OCI-LY7 (cell line): ENCODE data around the gene TMEM178B. TPM values are rescaled to one million over a fixed set of nuclear protein-coding genes. Genes with fewer than 3 reads are reported as not detected.

Source experiments
- BruUV-seq: library from RNA; stranded (reverse); fragments of 400-500 nt; replicated peaks from 2 replicates; lab custom pipeline; 2021; lab: Mats Ljungman, UMichigan
- CTCF ChIA-PET: fragments of 300-600 bp; sonication (Branson Sonifier 250); formaldehyde crosslinking; loops from one replicate; lab custom pipeline; 2022; ENCODE audit warnings: antibody characterized with exemption; ENCODE audit not compliant: unreplicated experiment; lab: Charles Lee
- POLR2A ChIA-PET: fragments of 300-600 bp; sonication (Branson Sonifier 250); formaldehyde crosslinking; loops from one replicate; lab custom pipeline; 2022; ENCODE audit warnings: antibody characterized with exemption; lab: Charles Lee
- DNase-seq: peaks from one replicate; pipeline ENCODE4 v3.0.0-alpha.2; 2015; ENCODE audit warnings: low spot score
- H2AFZ ChIP-seq: fragments of 200-600 bp; sonication (generic), shearing (Covaris generic); 2 replicates; pipeline ENCODE4 v1.6.1; 2014; ENCODE audit warnings: mild to moderate bottlenecking, antibody characterized with exemption, low read length, moderate library complexity
- H3K27ac ChIP-seq: fragments of 200-600 bp; sonication (generic); 2 replicates; pipeline ENCODE4 v1.5.1; 2014; ENCODE audit warnings: mixed run types, low read depth, mild to moderate bottlenecking, moderate library complexity, low read length, inconsistent platforms; ENCODE audit not compliant: poor library complexity, severe bottlenecking
- H3K36me3 ChIP-seq: fragments of 200-600 bp; sonication (generic); 2 replicates; pipeline ENCODE4 v1.6.1; 2014; ENCODE audit warnings: mild to moderate bottlenecking, antibody characterized with exemption, low read length, moderate library complexity, mixed read lengths; ENCODE audit not compliant: insufficient read depth
- H3K4me1 ChIP-seq: fragments of 200-600 bp; sonication (generic); 2 replicates; pipeline ENCODE4 v1.5.1; 2014; ENCODE audit warnings: mild to moderate bottlenecking, low read length; ENCODE audit not compliant: insufficient read depth, poor library complexity, severe bottlenecking
- H3K4me2 ChIP-seq: fragments of 200-600 bp; sonication (generic); 2 replicates; pipeline ENCODE4 v1.6.1; 2014; ENCODE audit warnings: mild to moderate bottlenecking, low read length
- H3K4me3 ChIP-seq: fragments of 200-600 bp; sonication (generic); 2 replicates; pipeline ENCODE4 v1.5.1; 2014; ENCODE audit warnings: mild to moderate bottlenecking, low read depth, low read length; ENCODE audit not compliant: poor library complexity, severe bottlenecking
- H3K79me2 ChIP-seq: fragments of 200-600 bp; sonication (generic); 2 replicates; pipeline ENCODE4 v1.6.1; 2016; ENCODE audit warnings: low read depth, mild to moderate bottlenecking, low read length, moderate library complexity, mixed read lengths; ENCODE audit not compliant: insufficient read depth
- H3K9me2 ChIP-seq: fragments of 200-600 bp; sonication (generic); 2 replicates; pipeline ENCODE4 v1.6.1; 2016; ENCODE audit warnings: mild to moderate bottlenecking, low read length, mixed read lengths; ENCODE audit not compliant: insufficient read depth
- H3K9me3 ChIP-seq: fragments of 200-600 bp; sonication (generic); 2 replicates; pipeline ENCODE4 v1.6.1; 2014; ENCODE audit warnings: mild to moderate bottlenecking, mixed run types, low read length, mixed read lengths
- H4K20me1 ChIP-seq: fragments of 200-600 bp; sonication (generic); 2 replicates; pipeline ENCODE4 v1.6.1; 2014; ENCODE audit warnings: mild to moderate bottlenecking, antibody characterized with exemption, low read length, moderate library complexity, mixed read lengths; ENCODE audit not compliant: insufficient read depth
- EZH2phosphoT487 ChIP-seq: fragments of 200-600 bp; sonication (generic); IDR thresholded peaks from 2 replicates; pipeline ENCODE4 v1.6.1; 2018; ENCODE audit warnings: low read depth, borderline replicate concordance, mild to moderate bottlenecking, mixed run types, antibody characterized with exemption, low read length, moderate library complexity, mixed read lengths
- intact Hi-C: fragments of 100-400 bp; cut with micrococcal nuclease; formaldehyde crosslinking; loops from one replicate; pipeline ENCODE4 v1.10.0; 2022; ENCODE audit not compliant: unreplicated experiment
- total RNA-seq, 2 experiments: library from RNA; depleted of rRNA in 1 of 2; stranded (reverse); fragments of >200 nt in 1 of 2; shearing (Covaris generic) in 1 of 2; gene quantifications; 2 replicates each; pipeline ENCODE4 v1.2.3, GENCODE V29; 2014 to 2022
- TF ChIP-seq, protein P1 (sequence below): fragments of 200-600 bp; sonication (generic); conservative IDR thresholded peaks from 2 replicates; pipeline ENCODE4 v1.5.1; 2014; ENCODE audit warnings: mild to moderate bottlenecking, antibody characterized with exemption, low read length, moderate library complexity, mixed read lengths

Gene TMEM178B
- total RNA-seq, 2 experiments from 2014 or later, result not detected

DNA sequence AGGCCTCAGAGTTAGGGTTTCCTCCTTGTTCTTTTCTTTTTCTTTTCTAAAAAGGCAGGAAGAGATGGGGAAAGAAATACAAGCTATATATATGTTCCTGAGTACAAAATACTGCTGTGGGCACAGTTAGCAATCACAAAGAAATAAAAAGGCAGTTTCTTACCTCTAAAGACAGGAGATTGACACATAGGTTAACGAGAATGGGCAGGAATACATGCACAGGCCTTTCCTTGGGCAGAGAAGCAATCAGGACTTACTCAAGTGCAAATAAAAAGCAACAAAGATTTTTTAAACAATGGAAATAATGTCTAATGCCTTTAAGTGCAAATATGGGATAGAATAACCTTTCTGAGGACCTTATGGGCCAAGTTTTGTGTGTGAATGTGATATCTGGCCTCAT lies 357.8 kb downstream of the TMEM178B start:
- ChIA-PET CTCF (no interaction called here), POLR2A (interaction anchor here (0.6 to 1.6 kb wide), 2 partner anchors 11 to 71 kb away, joined by 3 read pairs; no protein-coding TSS in a partner anchor)
- H3K79me2 ChIP-seq, result no peaks in the 10 kb centered on the region
- H3K36me3 ChIP-seq, result no peaks in the 10 kb centered on the region
- H3K27ac ChIP-seq, result no peak overlapping the region
- H3K4me1 ChIP-seq, result no peaks in the 10 kb centered on the region
- no peak for DNase-seq
- H3K4me3 ChIP-seq, result no peak overlapping the region
- H3K4me2 ChIP-seq, result no peak overlapping the region
- no peak overlapping the region for H2AFZ ChIP-seq
- intact Hi-C loops, result no loop called here
- 0 out of 2 replicates have a peak, but pooled peaks cover 5% of the 10 kb centered on the region for H3K9me3 ChIP-seq
- BruUV-seq, result no TSS peak
- no peak for TF ChIP-seq EZH2phosphoT487
- TF ChIP-seq, protein P1, sequence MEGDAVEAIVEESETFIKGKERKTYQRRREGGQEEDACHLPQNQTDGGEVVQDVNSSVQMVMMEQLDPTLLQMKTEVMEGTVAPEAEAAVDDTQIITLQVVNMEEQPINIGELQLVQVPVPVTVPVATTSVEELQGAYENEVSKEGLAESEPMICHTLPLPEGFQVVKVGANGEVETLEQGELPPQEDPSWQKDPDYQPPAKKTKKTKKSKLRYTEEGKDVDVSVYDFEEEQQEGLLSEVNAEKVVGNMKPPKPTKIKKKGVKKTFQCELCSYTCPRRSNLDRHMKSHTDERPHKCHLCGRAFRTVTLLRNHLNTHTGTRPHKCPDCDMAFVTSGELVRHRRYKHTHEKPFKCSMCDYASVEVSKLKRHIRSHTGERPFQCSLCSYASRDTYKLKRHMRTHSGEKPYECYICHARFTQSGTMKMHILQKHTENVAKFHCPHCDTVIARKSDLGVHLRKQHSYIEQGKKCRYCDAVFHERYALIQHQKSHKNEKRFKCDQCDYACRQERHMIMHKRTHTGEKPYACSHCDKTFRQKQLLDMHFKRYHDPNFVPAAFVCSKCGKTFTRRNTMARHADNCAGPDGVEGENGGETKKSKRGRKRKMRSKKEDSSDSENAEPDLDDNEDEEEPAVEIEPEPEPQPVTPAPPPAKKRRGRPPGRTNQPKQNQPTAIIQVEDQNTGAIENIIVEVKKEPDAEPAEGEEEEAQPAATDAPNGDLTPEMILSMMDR, result no peak
- no peaks in the 10 kb centered on the region for H3K9me2 ChIP-seq
- no peaks in the 10 kb centered on the region for H4K20me1 ChIP-seq

DNA sequence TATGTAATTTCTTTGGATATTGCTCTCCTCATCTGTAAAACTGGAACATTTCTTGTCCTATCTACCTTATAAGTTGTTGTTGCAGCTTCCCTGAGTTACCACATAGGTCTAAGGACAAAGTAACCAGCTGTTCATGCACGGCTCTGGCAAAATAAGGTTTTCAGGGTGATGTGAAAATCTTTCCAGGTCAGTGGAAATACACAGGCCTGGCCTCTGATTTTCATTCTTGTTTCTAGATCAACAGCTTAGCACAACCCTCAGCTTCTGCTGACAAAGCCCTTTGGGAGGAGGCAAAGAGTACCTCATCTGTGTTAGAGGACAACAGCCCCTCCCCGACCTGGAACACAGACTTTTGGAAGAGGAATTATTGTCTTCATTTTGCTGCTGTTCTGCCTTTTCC lies 359.8 kb downstream of the TMEM178B start:
- H3K9me3 ChIP-seq, result no peaks in the 10 kb centered on the region
- H2AFZ ChIP-seq, result no peak overlapping the region
- H3K79me2 ChIP-seq, result no peaks in the 10 kb centered on the region
- TF ChIP-seq EZH2phosphoT487, result no peak
- TF ChIP-seq, protein P1, result no peak
- H3K27ac ChIP-seq, result no peak overlapping the region
- no peaks in the 10 kb centered on the region for H3K36me3 ChIP-seq
- no peaks in the 10 kb centered on the region for H4K20me1 ChIP-seq
- no peak overlapping the region for H3K4me3 ChIP-seq
- intact Hi-C loops, result no loop called here
- no peak for DNase-seq
- no peaks in the 10 kb centered on the region for H3K9me2 ChIP-seq
- BruUV-seq, result no TSS peak
- no peaks in the 10 kb centered on the region for H3K4me1 ChIP-seq
- ChIA-PET CTCF (no interaction called here), POLR2A (no interaction called here)
- no peak overlapping the region for H3K4me2 ChIP-seq

DNA sequence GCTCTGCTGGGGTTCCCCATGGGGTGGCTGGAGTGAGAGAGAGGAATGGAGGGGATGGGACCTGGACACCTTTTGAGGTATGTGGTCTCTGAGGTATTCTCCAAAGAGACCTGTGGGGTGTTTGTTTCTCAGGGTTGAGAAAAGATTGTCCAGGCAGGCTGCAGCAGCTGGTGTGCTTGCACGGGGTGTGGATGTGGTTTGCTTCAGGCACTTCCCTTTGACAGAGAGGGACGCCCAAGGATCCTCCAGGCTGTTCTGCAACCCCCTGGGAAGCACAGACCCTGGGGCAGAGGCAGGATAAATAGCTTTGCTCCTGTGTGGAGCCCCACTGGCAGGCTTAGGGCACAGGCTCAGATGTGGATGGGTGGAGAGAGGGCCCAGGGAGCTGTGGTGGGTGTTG lies 362.3 kb downstream of the TMEM178B start:
- H3K4me3 ChIP-seq, result no peak overlapping the region
- no peaks in the 10 kb centered on the region for H3K79me2 ChIP-seq
- H3K9me2 ChIP-seq, result no peaks in the 10 kb centered on the region
- TF ChIP-seq EZH2phosphoT487, result no peak
- TF ChIP-seq, protein P1, result no peak
- DNase-seq, result no peak
- no TSS peak for BruUV-seq
- CTCF ChIA-PET, result no interaction called here
- H3K27ac ChIP-seq, result no peak overlapping the region
- no peaks in the 10 kb centered on the region for H3K4me1 ChIP-seq
- no peaks in the 10 kb centered on the region for H3K9me3 ChIP-seq
- H3K36me3 ChIP-seq, result no peaks in the 10 kb centered on the region
- POLR2A ChIA-PET, result interaction anchor here (0.8 kb wide), 1 partner anchor 27 kb away, joined by 3 read pairs; no protein-coding TSS in a partner anchor
- no peak overlapping the region for H3K4me2 ChIP-seq
- intact Hi-C loops, result no loop called here
- no peaks in the 10 kb centered on the region for H4K20me1 ChIP-seq
- H2AFZ ChIP-seq, result no peak overlapping the region
